ENCODE results near the gene WDR20. TPM values are rescaled to one million over a fixed set of nuclear protein-coding genes. Genes with fewer than 3 reads are reported as not detected.

Gene WDR20
- total and polyA plus RNA-seq, 2 of the 8 experiments (the other 6 are each of a cell fraction or from before 2014, with no cell fraction given), result 11.2 to 26.7 TPM

GRCh38 chr14:102092806-102093205 is 46.9 kb upstream of the WDR20 start (continued):
- TF ChIP-seq USF2 (IDR thresholded peaks at IDR 0.05; ENCODE audit: low read length) (no peak), SRF (IDR thresholded peaks at IDR 0.05; ENCODE audit: low read depth, low read length) (no peak), RXRA (IDR thresholded peaks at IDR 0.05; ENCODE audit: insufficient read depth, low read depth, low read length) (no peak)
